Common myeloid progenitor, CD34-positive (primary cell): ENCODE results near the gene PIGQ.

ENCODE experiments used
- CTCF ChIA-PET: fragments of 350-600 bp; sonication (Branson Sonifier 250); formaldehyde crosslinking; loops from one replicate; lab custom pipeline; 2021; ENCODE audit warnings: antibody characterized with exemption; lab: Charles Lee
- POLR2A ChIA-PET: fragments of 350-600 bp; sonication (Branson Sonifier 250); formaldehyde crosslinking; loops from one replicate; lab custom pipeline; 2021; ENCODE audit warnings: antibody characterized with exemption; lab: Charles Lee
- DNase-seq, 3 donors: peaks; one replicate each; pipeline versions ENCODE4 v3.0.0 to v3.0.0-alpha.2; 2013
- H3K27ac ChIP-seq, 2 experiments: 1 replicate in 1 of 2; 2 replicates in 1 of 2; pipeline ENCODE4 v1.7.0; 2013; ENCODE audit warnings: inconsistent platforms in 2 of 2, low read length in 2 of 2, mild to moderate bottlenecking in 2 of 2, low read depth in 1 of 2, moderate library complexity in 1 of 2; ENCODE audit not compliant: severe bottlenecking in 2 of 2, insufficient read depth in 1 of 2, poor library complexity in 1 of 2
- H3K27me3 ChIP-seq, 5 experiments: replicated peaks in 2 of 5; 1 replicate in 3 of 5; 2 replicates in 2 of 5; pipeline versions ENCODE4 v1.6.1 to v1.7.0; 2013; ENCODE audit warnings: low read length in 4 of 5, mild to moderate bottlenecking in 2 of 5, moderate library complexity in 2 of 5, inconsistent platforms in 1 of 5; ENCODE audit not compliant: insufficient read depth in 5 of 5, control insufficient read depth in 4 of 5
- H3K36me3 ChIP-seq, 4 experiments: 1 replicate in 2 of 4; 2 replicates in 2 of 4; pipeline versions ENCODE4 v1.6.1 to v1.7.0; 2013; ENCODE audit warnings: low read length in 3 of 4, control low read depth in 1 of 4, mild to moderate bottlenecking in 1 of 4; ENCODE audit not compliant: control insufficient read depth in 4 of 4, insufficient read depth in 4 of 4
- H3K4me1 ChIP-seq, 4 experiments: 1 replicate in 3 of 4; 2 replicates in 1 of 4; pipeline versions ENCODE4 v1.6.1 to v1.7.1; 2013; ENCODE audit warnings: low read length in 3 of 4, mild to moderate bottlenecking in 3 of 4, control low read depth in 1 of 4, inconsistent platforms in 1 of 4, moderate library complexity in 1 of 4; ENCODE audit not compliant: control insufficient read depth in 4 of 4, insufficient read depth in 4 of 4; ENCODE audit errors: control extremely low read depth in 1 of 4
- H3K4me3 ChIP-seq, 7 experiments: 1 replicate in 4 of 7; 2 replicates in 3 of 7; pipeline versions ENCODE4 v1.5.1 to v1.7.0; 2013; ENCODE audit warnings: mild to moderate bottlenecking in 7 of 7, low read length in 6 of 7, moderate library complexity in 6 of 7, inconsistent platforms in 2 of 7, low read depth in 2 of 7, control low read depth in 1 of 7; ENCODE audit not compliant: insufficient read depth in 4 of 7, control insufficient read depth in 1 of 7; ENCODE audit errors: extremely low read depth in 1 of 7
- H3K9me3 ChIP-seq, 5 experiments: 1 replicate in 4 of 5; 2 replicates in 1 of 5; pipeline versions ENCODE4 v1.6.1 to v1.7.1; 2013; ENCODE audit warnings: low read length in 4 of 5, mild to moderate bottlenecking in 2 of 5, inconsistent platforms in 1 of 5, low read depth in 1 of 5, moderate library complexity in 1 of 5; ENCODE audit not compliant: control insufficient read depth in 4 of 5, insufficient read depth in 2 of 5; ENCODE audit errors: control extremely low read depth in 1 of 5
- WGBS: methylation state at CpG from one replicate; pipeline ENCODE4 v1.1.5; 2013; ENCODE audit not compliant: insufficient coverage; 5-methylcytosine and 5-hydroxymethylcytosine counted together

The PIGQ gene

DNA sequence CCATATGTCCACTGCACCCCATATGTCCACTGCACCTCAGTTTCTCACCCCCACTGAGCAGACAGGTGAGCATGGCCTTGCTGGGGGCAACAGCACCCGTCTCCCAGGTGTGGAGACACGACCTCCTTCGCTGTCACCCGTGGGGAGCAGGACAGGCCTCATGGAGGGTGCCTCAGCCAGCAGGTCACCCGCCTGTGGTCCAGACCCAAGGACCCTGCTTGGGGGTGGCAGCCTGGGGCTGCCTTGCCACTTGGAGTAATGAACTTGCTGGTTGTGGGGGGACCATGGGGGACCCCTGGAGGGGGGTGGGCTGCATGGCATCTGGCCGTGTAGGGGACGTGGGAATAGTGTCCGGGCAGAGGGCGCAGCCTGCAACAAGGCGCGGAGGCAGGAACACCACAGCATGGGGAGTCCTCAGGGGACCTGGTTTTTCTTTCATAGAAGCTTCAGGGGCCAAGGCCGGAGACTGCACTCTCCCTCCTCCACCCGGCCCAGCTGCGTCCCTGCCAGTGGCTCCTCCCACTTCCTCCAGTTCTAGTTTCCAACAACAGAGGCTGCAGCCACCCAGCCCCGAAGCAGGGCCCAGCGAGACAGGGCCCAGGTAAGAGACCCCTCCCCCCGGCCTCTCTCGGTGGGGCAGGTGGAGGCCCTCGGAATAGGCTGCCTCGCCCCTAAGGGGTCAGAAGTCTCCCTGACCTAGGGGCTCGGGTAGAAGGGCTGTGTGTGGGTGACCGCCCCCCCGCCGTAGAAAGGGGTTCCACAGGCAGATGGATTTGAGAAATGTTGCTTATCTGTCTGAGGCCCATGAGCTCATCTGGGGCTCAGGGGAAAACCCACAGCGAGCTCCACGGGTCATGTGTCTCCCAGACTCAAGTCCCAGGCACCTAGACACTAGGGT is 3.0 kb upstream of the PIGQ start, which contains the start of gene NHLRC4:
TSS of gene NHLRC4 (plus strand) at position 531 of the 898 bp plus-strand sequence. CDS start 1,043 bp downstream, outside the sequence.
- H3K9me3 ChIP-seq, result no peaks in the 10 kb centered on the region
- WGBS, result 26% methylated on average over 19 of the region's 26 CpGs
- peak; percentile 51 to 78 (median 75) for DNase-seq
- no peaks in the 10 kb centered on the region for H3K36me3 ChIP-seq
- peaks cover 0 to 53% (median 40%) of the 10 kb centered on the region in 4 experiments for H3K4me1 ChIP-seq
- ChIA-PET POLR2A (interaction anchor here (0.6 kb wide), 1 partner anchor 34 kb away, joined by 3 read pairs; no protein-coding TSS in a partner anchor), CTCF (interaction anchor here (1.7 kb wide), 1 partner anchor 10 kb away, joined by 6 read pairs; no protein-coding TSS in a partner anchor)
- peaks cover 0 to 11% (median 3%) of the 10 kb centered on the region in 5 experiments for H3K27me3 ChIP-seq
- H3K27ac ChIP-seq, result peak within 1 kb of the TSS in 1 of 2 experiments; percentile 83
- peak within 1 kb of the TSS in 6 of 7 experiments; percentile 15 to 74 (median 56) for H3K4me3 ChIP-seq

DNA sequence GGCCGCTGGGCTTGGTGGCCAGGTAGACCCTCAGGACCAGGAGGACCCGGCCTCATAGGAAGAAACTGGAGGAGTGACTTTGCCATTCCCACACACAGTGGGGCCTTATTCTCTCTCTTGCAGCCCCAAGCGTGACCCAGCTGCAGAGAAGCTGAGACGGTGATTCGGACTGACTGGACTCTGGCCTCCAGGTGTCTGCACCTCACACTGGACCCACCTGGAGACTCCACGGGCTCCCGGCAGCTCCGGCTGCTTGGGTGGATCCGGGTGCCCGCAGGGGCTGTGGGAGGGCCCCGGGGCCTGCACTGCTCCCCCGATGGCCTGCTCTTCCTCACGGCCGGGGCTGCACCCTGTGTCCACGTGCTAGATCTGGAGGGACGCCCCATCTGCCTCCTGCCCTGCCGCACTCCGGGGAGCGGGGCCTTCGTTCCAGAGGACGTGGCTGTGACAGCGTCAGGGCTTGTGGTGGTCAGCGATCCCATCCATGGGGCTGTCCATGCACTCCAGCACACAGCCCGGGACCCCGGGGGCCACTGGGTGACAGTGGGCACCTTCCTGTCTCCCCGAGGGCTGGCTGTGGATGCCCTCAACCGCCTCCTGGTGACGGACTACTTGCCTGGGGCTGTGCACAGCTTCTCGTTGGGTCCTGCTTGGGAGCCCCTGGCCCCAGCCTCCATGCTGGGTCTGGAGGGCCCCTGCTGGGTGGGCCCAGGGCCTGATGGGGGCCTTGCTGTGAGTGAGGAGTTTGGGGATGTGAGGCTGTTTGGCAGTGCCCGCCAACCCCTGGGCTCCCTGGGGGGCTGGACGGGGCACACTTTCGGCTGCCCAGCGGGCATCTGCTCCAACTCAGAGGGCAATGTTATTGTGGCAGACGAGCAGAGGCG is 2.2 kb upstream of the PIGQ start:
- no peaks in the 10 kb centered on the region for H3K9me3 ChIP-seq
- H3K27me3 ChIP-seq, result peaks cover 0 to 2% (median 0%) of the 10 kb centered on the region in 5 experiments
- peaks cover 0 to 53% (median 40%) of the 10 kb centered on the region in 4 experiments for H3K4me1 ChIP-seq
- CTCF ChIA-PET, result interaction anchor here (1.5 to 1.9 kb wide), 3 partner anchors 9 to 68 kb away, joined by 4 to 11 read pairs (median 6); partner anchors contain the start of gene METTL26
- WGBS, result 93% methylated on average over 33 of the region's 35 CpGs
- peak overlapping the region in 1 of 2 experiments; percentile 83 for H3K27ac ChIP-seq
- no peak for DNase-seq
- peak overlapping the region in 5 of 7 experiments; percentile 36 to 74 (median 59) for H3K4me3 ChIP-seq
- H3K36me3 ChIP-seq, result peaks cover 0 to 3% (median 1%) of the 10 kb centered on the region in 4 experiments
- POLR2A ChIA-PET, result no interaction called here

DNA sequence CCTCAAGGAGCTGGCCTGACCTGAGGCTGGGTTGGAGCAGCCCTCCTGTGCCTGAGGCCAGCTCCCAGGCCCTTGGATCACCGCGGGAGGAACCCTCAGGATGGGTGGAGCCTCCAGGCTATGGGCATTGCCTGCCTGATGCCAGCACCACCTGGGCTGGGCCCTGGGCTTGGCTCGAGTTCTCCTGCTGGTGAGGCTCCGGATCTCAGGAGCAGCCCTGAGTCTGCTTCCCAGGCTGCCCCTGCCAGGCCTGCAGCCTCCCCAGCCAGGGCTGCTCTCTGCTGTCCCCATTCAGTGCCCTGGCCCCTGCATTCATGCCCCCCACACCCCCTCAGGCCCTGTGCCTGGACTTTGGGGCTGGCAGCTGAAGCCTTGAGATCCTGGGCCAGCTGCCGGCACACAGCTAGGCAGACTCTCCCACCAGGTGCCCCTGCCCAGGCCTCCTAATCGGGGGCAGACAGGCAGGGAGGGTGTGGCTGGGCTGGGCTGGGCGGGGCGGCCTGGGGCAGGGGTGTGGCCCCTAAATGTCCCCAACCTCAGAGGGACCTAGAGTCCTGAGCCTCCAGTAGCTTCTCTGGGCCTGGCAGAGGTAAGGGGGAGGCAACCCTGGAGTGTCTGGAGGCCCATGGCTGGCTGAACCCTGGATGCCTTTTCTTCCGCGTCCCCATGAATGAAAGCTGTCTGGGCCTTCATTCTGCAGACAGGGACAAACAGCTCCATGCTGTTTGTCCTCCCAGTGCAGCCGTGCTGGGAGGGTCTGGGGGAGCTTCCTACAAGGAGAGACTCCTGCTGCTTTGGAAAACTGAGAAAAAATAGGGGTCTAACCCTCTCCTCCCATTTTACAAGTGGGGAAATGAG is 1.1 kb upstream of the PIGQ start:
- WGBS, result 87% methylated on average over 10 of the region's 11 CpGs
- peak overlapping the region in 6 of 7 experiments; percentile 46 to 96 (median 84) for H3K4me3 ChIP-seq
- CTCF ChIA-PET, result interaction anchor here (1.1 to 1.9 kb wide), 4 partner anchors 8 to 67 kb away, joined by 3 to 11 read pairs (median 5); partner anchors contain the start of genes CAPN15 and METTL26

DNA sequence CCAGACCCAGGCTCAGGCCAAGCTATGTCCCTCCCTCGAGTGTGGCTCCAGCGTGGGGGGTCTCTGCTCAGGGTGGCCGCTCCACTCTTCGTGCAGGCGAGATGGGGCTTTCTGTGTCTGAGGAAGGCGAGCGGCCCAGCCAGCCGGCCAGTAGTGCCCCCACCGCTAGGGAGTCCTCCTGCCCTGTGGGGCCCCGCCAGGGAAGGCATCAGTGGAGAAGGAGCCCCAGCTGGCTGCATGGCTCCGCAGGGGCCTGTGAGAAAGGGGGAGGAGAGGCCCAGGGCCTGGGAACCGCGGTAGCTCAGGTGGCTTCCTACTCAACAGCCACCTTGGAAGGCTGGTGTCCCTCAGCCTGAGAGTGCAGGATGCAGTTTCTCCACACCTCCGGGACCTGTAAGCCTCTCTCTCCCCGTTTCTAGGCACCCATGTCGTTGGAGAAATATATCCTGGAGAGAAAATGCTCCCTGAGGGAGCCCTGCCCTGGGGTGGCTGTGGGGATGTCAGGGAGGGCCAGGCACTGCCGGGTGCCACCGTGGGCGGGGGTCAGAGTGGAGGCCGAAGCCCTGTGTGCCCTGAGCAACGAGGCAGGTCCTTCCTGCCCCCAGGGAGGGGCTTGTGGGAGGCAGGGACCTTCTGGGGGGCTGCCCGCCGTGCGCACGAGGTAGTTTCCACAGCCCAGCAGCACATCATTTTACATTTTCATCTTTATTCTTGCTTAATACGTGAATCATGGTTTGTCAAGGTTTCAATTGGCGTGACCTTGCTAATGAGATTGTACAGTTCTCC is 3.3 kb downstream of the PIGQ start:
- POLR2A ChIA-PET, result no interaction called here
- 93% methylated on average over 22 of the region's 27 CpGs for whole genome bisulfite sequencing
- Histone ChIP-seq H3K36me3 (peaks cover 0 to 28% (median 20%) of the 10 kb centered on the region in 4 experiments), H3K4me3 (no peak overlapping the region), H3K9me3 (no peaks in the 10 kb centered on the region), H3K4me1 (peaks cover 0 to 34% (median 22%) of the 10 kb centered on the region in 4 experiments), H3K27ac (no peak overlapping the region), H3K27me3 (no peaks in the 10 kb centered on the region)
- CTCF ChIA-PET, result interaction anchor here (0.9 to 1.6 kb wide), 7 partner anchors 8 to 47 kb away, joined by 3 to 6 read pairs (median 4); no protein-coding TSS in a partner anchor
- DNase-seq, result no peak

More for the DNA sequence above, 1.1 kb upstream of the PIGQ start:
- Histone ChIP-seq H3K4me1 (peaks cover 0 to 53% (median 40%) of the 10 kb centered on the region in 4 experiments), H3K36me3 (peaks cover 0 to 5% (median 1%) of the 10 kb centered on the region in 4 experiments), H3K9me3 (no peaks in the 10 kb centered on the region), H3K27me3 (no peaks in the 10 kb centered on the region), H3K27ac (peak overlapping the region; percentile 66 to 84)
- DNase-seq, result no peak
- POLR2A ChIA-PET, result no interaction called here

DNA sequence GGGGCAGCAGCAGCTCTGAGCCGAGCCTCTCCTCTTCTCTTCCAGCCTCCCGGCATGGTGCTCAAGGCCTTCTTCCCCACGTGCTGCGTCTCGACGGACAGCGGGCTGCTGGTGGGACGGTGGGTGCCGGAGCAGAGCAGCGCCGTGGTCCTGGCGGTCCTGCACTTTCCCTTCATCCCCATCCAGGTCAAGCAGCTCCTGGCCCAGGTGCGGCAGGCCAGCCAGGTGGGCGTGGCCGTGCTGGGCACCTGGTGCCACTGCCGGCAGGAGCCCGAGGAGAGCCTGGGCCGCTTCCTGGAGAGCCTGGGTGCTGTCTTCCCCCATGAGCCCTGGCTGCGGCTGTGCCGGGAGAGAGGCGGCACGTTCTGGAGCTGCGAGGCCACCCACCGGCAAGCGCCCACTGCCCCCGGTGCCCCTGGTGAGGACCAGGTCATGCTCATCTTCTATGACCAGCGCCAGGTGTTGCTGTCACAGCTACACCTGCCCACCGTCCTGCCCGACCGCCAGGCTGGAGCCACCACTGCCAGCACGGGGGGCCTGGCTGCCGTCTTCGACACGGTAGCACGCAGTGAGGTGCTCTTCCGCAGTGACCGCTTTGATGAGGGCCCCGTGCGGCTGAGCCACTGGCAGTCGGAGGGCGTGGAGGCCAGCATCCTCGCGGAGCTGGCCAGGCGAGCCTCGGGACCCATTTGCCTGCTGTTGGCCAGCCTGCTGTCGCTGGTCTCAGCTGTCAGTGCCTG is 4.4 kb downstream of the PIGQ start:
- ChIA-PET POLR2A (no interaction called here), CTCF (interaction anchor here (0.9 to 1.5 kb wide), 3 partner anchors 22 to 93 kb away, joined by 3 to 4 read pairs (median 3); partner anchors contain the start of gene RHOT2)
- Histone ChIP-seq H3K4me3 (no peak overlapping the region), H3K4me1 (peaks cover 0 to 25% (median 16%) of the 10 kb centered on the region in 4 experiments), H3K27ac (no peak overlapping the region), H3K9me3 (no peaks in the 10 kb centered on the region), H3K36me3 (peaks cover 0 to 28% (median 20%) of the 10 kb centered on the region in 4 experiments), H3K27me3 (no peaks in the 10 kb centered on the region)
- WGBS, result 98% methylated on average over 44 of the region's 46 CpGs
- DNase-seq, result no peak
